Cardiac muscle cell (in vitro differentiated cells and primary cell): ENCODE results near the gene ZNF668. TPM values are rescaled to one million over a fixed set of nuclear protein-coding genes. Genes with fewer than 3 reads are reported as not detected.

Experiments used
- DNase-seq, 2 donors: peaks; one replicate each; pipeline versions ENCODE4 v3.0.0 to v3.0.0-alpha.2; 2010 to 2017; ENCODE audit warnings: low read depth in 1 of 2, low spot score in 1 of 2
- H3K27ac ChIP-seq: fragments of 200-600 bp; sonication (generic); 2 replicates; pipeline ENCODE4 v1.5.1; 2016
- H3K27me3 ChIP-seq: fragments of 200-600 bp; sonication (generic); 2 replicates; pipeline ENCODE4 v1.6.0; 2016; ENCODE audit warnings: control low read depth
- H3K36me3 ChIP-seq: fragments of 200-600 bp; sonication (generic); 2 replicates; pipeline ENCODE4 v1.5.1; 2016; ENCODE audit warnings: control low read depth
- H3K4me1 ChIP-seq: fragments of 200-600 bp; sonication (generic); 2 replicates; pipeline ENCODE4 v1.8.1; 2017; ENCODE audit warnings: low read depth, mild to moderate bottlenecking, mixed run types
- H3K4me3 ChIP-seq: fragments of 200-600 bp; sonication (generic); 2 replicates; pipeline ENCODE4 v1.5.1; 2016; ENCODE audit warnings: mild to moderate bottlenecking
- H3K9me3 ChIP-seq: fragments of 200-600 bp; sonication (generic); 2 replicates; pipeline ENCODE4 v1.5.1; 2017; ENCODE audit warnings: low read depth, mild to moderate bottlenecking, control low read depth
- CTCF ChIP-seq: IDR thresholded peaks from 2 replicates; pipeline ENCODE4 v1.5.1; 2012; ENCODE audit warnings: low read depth, mild to moderate bottlenecking, low read length
- polyA plus RNA-seq: library from polyadenylated mRNA; unstranded; fragments of >200 nt; fragmentation: Nextera tagmentation; extraction: Ambion mirVana; gene quantifications from 2 replicates; pipeline ENCODE4 v1.2.1, GENCODE V29; 2016
- total RNA-seq: library from RNA; depleted of rRNA; stranded (reverse); fragments of >200 nt; gene quantifications from 2 replicates; pipeline ENCODE4 v1.2.3, GENCODE V29; 2016

Gene ZNF668
- total and polyA plus RNA-seq, 2 experiments from 2014 or later: 10.0 to 16.2 TPM

GRCh38 chr16:31086629-31086906 is 12.5 kb upstream of the ZNF668 start:
- no peak for TF ChIP-seq CTCF
- H3K4me1 ChIP-seq: no peaks in the 10 kb centered on the region

GRCh38 chr16:31085873-31086628 is 12.0 kb upstream of the ZNF668 start:
- Histone ChIP-seq H3K4me3 (no peak overlapping the region), H3K36me3 (peaks cover under 1% of the 10 kb centered on the region), H3K4me1 (no peaks in the 10 kb centered on the region), H3K9me3 (no peaks in the 10 kb centered on the region), H3K27me3 (no peaks in the 10 kb centered on the region), H3K27ac (no peak overlapping the region)
- no peak for TF ChIP-seq CTCF
- DNase-seq: no peak

More at GRCh38 chr16:31086629-31086906, 12.5 kb upstream of the ZNF668 start:
- no peaks in the 10 kb centered on the region for H3K27me3 ChIP-seq
- no peak overlapping the region for H3K27ac ChIP-seq
- no peaks in the 10 kb centered on the region for H3K9me3 ChIP-seq
- H3K36me3 ChIP-seq: no peaks in the 10 kb centered on the region
- no peak overlapping the region for H3K4me3 ChIP-seq
- DNase-seq: no peak

- Histone ChIP-seq H3K4me1 (no peaks in the 10 kb centered on the region), H3K9me3 (no peaks in the 10 kb centered on the region), H3K36me3 (peaks cover 6% of the 10 kb centered on the region), H3K27me3 (no peaks in the 10 kb centered on the region), H3K4me3 (no peak overlapping the region), H3K27ac (no peak overlapping the region)
- no peak for TF ChIP-seq CTCF
- no peak for DNase-seq
These were observed 11.4 kb upstream of the ZNF668 start for GRCh38 chr16:31085411-31085810.

GRCh38 chr16:31084584-31085302 is 10.7 kb upstream of the ZNF668 start:
- no peaks in the 10 kb centered on the region for H3K4me1 ChIP-seq
- no peak overlapping the region for H3K4me3 ChIP-seq
- no peaks in the 10 kb centered on the region for H3K9me3 ChIP-seq
- H3K36me3 ChIP-seq: peaks cover 6% of the 10 kb centered on the region
- no peak for TF ChIP-seq CTCF
- no peak overlapping the region for H3K27ac ChIP-seq
- no peak for DNase-seq
- no peaks in the 10 kb centered on the region for H3K27me3 ChIP-seq

- Histone ChIP-seq H3K27ac (no peak overlapping the region), H3K4me1 (no peaks in the 10 kb centered on the region), H3K9me3 (no peaks in the 10 kb centered on the region), H3K27me3 (no peaks in the 10 kb centered on the region), H3K36me3 (peaks cover 9% of the 10 kb centered on the region), H3K4me3 (no peak overlapping the region)
- TF ChIP-seq CTCF: no peak
- DNase-seq: no peak
These were observed 9.9 kb upstream of the ZNF668 start for GRCh38 chr16:31083981-31084380.
